Gastroesophageal sphincter (tissue), 3 donors: Measurements from ENCODE around the gene DSCAML1.

Source experiments
- CTCF ChIP-seq, 4 experiments: fragments of 200-600 bp in 2 of 4; fragments of 450-650 bp in 2 of 4; sonication (generic) in 1 of 4; IDR thresholded peaks; one replicate each; pipeline ENCODE4 v1.5.1; 2017 to 2019; ENCODE audit warnings: antibody characterized with exemption in 4 of 4, mild to moderate bottlenecking in 2 of 4, moderate library complexity in 2 of 4
- EP300 ChIP-seq: sonication (generic); formaldehyde crosslinking; IDR thresholded peaks from one replicate; pipeline ENCODE4 v1.6.1; 2017; ENCODE audit warnings: antibody characterized with exemption, mild to moderate bottlenecking
- POLR2A ChIP-seq, 2 donors: fragments of 450-650 bp; IDR thresholded peaks; one replicate each; pipeline ENCODE4 v1.6.1; 2017; ENCODE audit warnings: antibody characterized with exemption in 2 of 2, mild to moderate bottlenecking in 2 of 2, moderate library complexity in 1 of 2
- POLR2AphosphoS5 ChIP-seq: sonication (generic); formaldehyde crosslinking; IDR thresholded peaks from one replicate; pipeline ENCODE4 v1.6.1; 2017; ENCODE audit warnings: antibody characterized with exemption

- TF ChIP-seq CTCF (IDR thresholded peaks at IDR 0.05) (no peak), POLR2AphosphoS5 (no peak), EP300 (no peak), POLR2A (IDR thresholded peaks at IDR 0.05) (no peak)
Observed at GRCh38 chr11:117538263-117539135, 258.5 kb downstream of the DSCAML1 start.
